ENCODE measurements around the gene THRSP. TPM values are rescaled to one million over a fixed set of nuclear protein-coding genes. Genes with fewer than 3 reads are reported as not detected.

The THRSP gene
- total and polyA plus RNA-seq, 2 of the 8 experiments (the other 6 are each of a cell fraction or from before 2014, with no cell fraction given) = 0.11 TPM; not detected in 1

GRCh38 chr11:78080084-78080817 is 16.6 kb downstream of the THRSP start (continued):
- TF ChIP-seq USF2 (IDR thresholded peaks at IDR 0.05; ENCODE audit: low read length) = no peak
